Common myeloid progenitor, CD34-positive (primary cell): ENCODE results near the gene SEC24C.

Source experiments
- CTCF ChIA-PET: fragments of 350-600 bp; sonication (Branson Sonifier 250); formaldehyde crosslinking; loops from one replicate; lab custom pipeline; 2021; ENCODE audit warnings: antibody characterized with exemption; lab: Charles Lee
- POLR2A ChIA-PET: fragments of 350-600 bp; sonication (Branson Sonifier 250); formaldehyde crosslinking; loops from one replicate; lab custom pipeline; 2021; ENCODE audit warnings: antibody characterized with exemption; lab: Charles Lee
- DNase-seq, 3 donors: peaks; one replicate each; pipeline versions ENCODE4 v3.0.0 to v3.0.0-alpha.2; 2013
- H3K27ac ChIP-seq, 2 experiments: 1 replicate in 1 of 2; 2 replicates in 1 of 2; pipeline ENCODE4 v1.7.0; 2013; ENCODE audit warnings: inconsistent platforms in 2 of 2, low read length in 2 of 2, mild to moderate bottlenecking in 2 of 2, low read depth in 1 of 2, moderate library complexity in 1 of 2; ENCODE audit not compliant: severe bottlenecking in 2 of 2, insufficient read depth in 1 of 2, poor library complexity in 1 of 2
- H3K27me3 ChIP-seq, 5 experiments: replicated peaks in 2 of 5; 1 replicate in 3 of 5; 2 replicates in 2 of 5; pipeline versions ENCODE4 v1.6.1 to v1.7.0; 2013; ENCODE audit warnings: low read length in 4 of 5, mild to moderate bottlenecking in 2 of 5, moderate library complexity in 2 of 5, inconsistent platforms in 1 of 5; ENCODE audit not compliant: insufficient read depth in 5 of 5, control insufficient read depth in 4 of 5
- H3K36me3 ChIP-seq, 4 experiments: 1 replicate in 2 of 4; 2 replicates in 2 of 4; pipeline versions ENCODE4 v1.6.1 to v1.7.0; 2013; ENCODE audit warnings: low read length in 3 of 4, control low read depth in 1 of 4, mild to moderate bottlenecking in 1 of 4; ENCODE audit not compliant: control insufficient read depth in 4 of 4, insufficient read depth in 4 of 4
- H3K4me1 ChIP-seq, 4 experiments: 1 replicate in 3 of 4; 2 replicates in 1 of 4; pipeline versions ENCODE4 v1.6.1 to v1.7.1; 2013; ENCODE audit warnings: low read length in 3 of 4, mild to moderate bottlenecking in 3 of 4, control low read depth in 1 of 4, inconsistent platforms in 1 of 4, moderate library complexity in 1 of 4; ENCODE audit not compliant: control insufficient read depth in 4 of 4, insufficient read depth in 4 of 4; ENCODE audit errors: control extremely low read depth in 1 of 4
- H3K4me3 ChIP-seq, 7 experiments: 1 replicate in 4 of 7; 2 replicates in 3 of 7; pipeline versions ENCODE4 v1.5.1 to v1.7.0; 2013; ENCODE audit warnings: mild to moderate bottlenecking in 7 of 7, low read length in 6 of 7, moderate library complexity in 6 of 7, inconsistent platforms in 2 of 7, low read depth in 2 of 7, control low read depth in 1 of 7; ENCODE audit not compliant: insufficient read depth in 4 of 7, control insufficient read depth in 1 of 7; ENCODE audit errors: extremely low read depth in 1 of 7
- H3K9me3 ChIP-seq, 5 experiments: 1 replicate in 4 of 5; 2 replicates in 1 of 5; pipeline versions ENCODE4 v1.6.1 to v1.7.1; 2013; ENCODE audit warnings: low read length in 4 of 5, mild to moderate bottlenecking in 2 of 5, inconsistent platforms in 1 of 5, low read depth in 1 of 5, moderate library complexity in 1 of 5; ENCODE audit not compliant: control insufficient read depth in 4 of 5, insufficient read depth in 2 of 5; ENCODE audit errors: control extremely low read depth in 1 of 5
- WGBS: methylation state at CpG from one replicate; pipeline ENCODE4 v1.1.5; 2013; ENCODE audit not compliant: insufficient coverage; 5-methylcytosine and 5-hydroxymethylcytosine counted together

SEC24C gene

DNA sequence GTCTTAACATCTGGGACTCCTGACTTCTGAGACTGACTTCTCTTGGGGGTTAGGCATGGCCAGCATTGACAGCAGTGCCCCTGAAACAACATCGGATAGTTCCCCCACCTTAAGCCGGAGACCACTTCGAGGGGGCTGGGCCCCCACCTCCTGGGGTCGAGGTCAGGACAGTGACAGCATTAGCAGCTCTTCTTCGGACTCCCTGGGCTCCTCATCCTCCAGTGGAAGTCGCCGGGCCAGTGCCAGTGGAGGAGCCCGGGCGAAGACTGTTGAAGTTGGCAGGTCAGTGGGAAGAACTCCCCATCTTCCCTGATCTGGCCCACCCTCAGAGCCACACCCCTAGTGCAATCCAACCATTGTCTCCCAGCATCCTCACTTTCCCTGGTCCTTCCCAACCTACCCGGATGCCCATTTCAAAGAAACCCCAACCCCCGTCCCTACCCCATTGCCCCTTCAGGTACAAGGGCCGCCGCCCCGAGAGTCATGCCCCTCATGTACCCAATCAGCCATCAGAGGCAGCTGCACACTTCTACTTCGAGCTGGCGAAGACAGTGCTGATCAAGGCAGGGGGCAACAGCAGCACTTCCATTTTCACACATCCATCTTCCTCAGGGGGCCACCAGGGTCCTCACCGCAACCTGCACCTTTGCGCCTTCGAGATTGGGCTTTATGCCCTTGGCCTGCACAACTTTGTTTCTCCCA lies 53.3 kb downstream of the SEC24C start:
- POLR2A ChIA-PET = interaction anchor here (2.0 kb wide), 1 partner anchor 12 kb away, joined by 7 read pairs; no protein-coding TSS in a partner anchor
- CTCF ChIA-PET = no interaction called here
- no peaks in the 10 kb centered on the region for H3K9me3 ChIP-seq
- no peaks in the 10 kb centered on the region for H3K27me3 ChIP-seq
- H3K36me3 ChIP-seq = peaks cover 16 to 91% (median 72%) of the 10 kb centered on the region in 4 experiments
- H3K4me1 ChIP-seq = no peaks in the 10 kb centered on the region
- no peak overlapping the region for H3K4me3 ChIP-seq
- WGBS = 95% methylated on average over 10 of the region's 19 CpGs
- no peak overlapping the region for H3K27ac ChIP-seq
- DNase-seq = no peak

DNA sequence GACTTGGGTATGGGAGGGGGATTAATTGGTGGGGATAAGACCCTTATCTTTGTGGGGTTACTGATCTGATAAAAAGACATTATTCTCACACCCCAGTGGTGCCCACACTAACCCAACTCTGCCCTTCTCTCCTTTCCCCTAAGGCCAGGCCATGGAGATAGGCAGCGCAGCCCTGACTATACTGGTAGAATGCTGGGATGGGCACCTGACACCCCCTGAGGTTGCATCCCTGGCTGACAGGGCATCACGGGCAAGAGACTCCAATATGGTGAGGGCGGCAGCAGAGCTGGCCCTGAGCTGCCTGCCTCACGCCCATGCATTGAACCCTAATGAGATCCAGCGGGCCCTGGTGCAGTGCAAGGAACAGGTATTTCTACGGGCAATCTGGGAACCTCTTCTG lies 53.9 kb downstream of the SEC24C start:
- Histone ChIP-seq H3K4me1 (no peaks in the 10 kb centered on the region), H3K4me3 (no peak overlapping the region), H3K27me3 (no peaks in the 10 kb centered on the region), H3K9me3 (no peaks in the 10 kb centered on the region), H3K36me3 (peaks cover 22 to 91% (median 73%) of the 10 kb centered on the region in 4 experiments), H3K27ac (no peak overlapping the region)
- ChIA-PET POLR2A (interaction anchor here (2.0 kb wide), 1 partner anchor 11 kb away, joined by 7 read pairs; no protein-coding TSS in a partner anchor), CTCF (interaction anchor here (1.6 kb wide), 1 partner anchor 21 kb away, joined by 3 read pairs; no protein-coding TSS in a partner anchor)
- WGBS = 95% methylated on average over 5 of the region's 6 CpGs
- DNase-seq = no peak

DNA sequence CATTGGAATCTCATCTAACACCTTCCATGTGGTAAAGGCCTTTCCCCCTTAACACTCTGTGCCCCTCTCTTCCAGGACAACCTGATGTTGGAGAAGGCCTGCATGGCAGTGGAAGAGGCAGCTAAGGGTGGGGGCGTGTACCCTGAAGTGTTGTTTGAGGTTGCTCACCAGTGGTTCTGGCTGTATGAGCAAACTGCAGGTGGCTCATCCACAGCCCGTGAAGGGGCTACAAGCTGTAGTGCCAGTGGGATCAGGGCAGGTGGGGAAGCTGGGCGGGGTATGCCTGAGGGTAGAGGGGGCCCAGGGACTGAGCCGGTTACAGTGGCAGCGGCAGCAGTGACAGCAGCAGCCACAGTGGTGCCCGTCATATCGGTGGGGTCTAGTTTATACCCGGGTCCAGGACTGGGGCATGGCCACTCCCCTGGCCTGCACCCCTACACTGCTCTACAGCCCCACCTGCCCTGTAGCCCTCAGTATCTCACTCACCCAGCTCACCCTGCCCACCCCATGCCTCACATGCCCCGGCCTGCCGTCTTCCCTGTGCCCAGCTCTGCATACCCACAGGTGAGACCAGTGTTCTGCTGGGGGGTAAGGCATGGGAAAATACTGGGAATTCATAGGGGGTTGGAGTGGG lies 54.9 kb downstream of the SEC24C start:
- Histone ChIP-seq H3K27ac (no peak overlapping the region), H3K4me3 (no peak overlapping the region), H3K27me3 (no peaks in the 10 kb centered on the region), H3K36me3 (peaks cover 24 to 91% (median 74%) of the 10 kb centered on the region in 4 experiments), H3K9me3 (no peaks in the 10 kb centered on the region), H3K4me1 (no peaks in the 10 kb centered on the region)
- ChIA-PET POLR2A (interaction anchor here (2.0 kb wide), 1 partner anchor 10 kb away, joined by 7 read pairs; no protein-coding TSS in a partner anchor), CTCF (interaction anchor here (1.5 to 1.6 kb wide), 2 partner anchors 10 to 20 kb away, joined by 3 read pairs; no protein-coding TSS in a partner anchor)
- WGBS = 96% methylated on average over 8 of the region's 10 CpGs
- DNase-seq = no peak

DNA sequence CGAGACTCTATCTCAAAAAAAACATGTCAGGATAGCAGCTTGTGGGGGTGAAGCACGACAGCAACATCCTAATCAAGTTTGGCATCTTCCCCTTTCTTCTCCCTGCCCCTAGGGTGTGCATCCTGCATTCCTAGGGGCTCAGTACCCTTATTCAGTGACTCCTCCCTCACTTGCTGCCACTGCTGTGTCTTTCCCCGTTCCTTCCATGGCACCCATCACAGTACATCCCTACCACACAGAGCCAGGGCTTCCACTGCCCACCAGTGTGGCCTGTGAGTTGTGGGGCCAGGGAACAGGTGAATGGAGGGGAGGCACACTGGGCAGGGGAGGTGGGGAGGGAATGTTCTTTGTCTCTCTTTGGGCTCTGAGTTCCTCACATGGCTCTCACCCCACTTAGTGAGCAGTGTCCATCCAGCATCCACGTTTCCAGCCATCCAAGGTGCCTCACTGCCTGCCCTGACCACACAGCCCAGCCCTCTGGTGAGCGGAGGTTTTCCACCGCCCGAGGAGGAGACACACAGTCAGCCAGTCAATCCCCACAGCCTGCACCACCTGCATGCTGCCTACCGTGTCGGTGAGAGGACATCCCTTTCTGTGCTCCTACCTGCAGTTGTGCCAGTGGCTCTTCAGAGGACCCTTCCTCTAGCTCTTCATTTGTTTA lies 55.9 kb downstream of the SEC24C start:
- H3K4me3 ChIP-seq = no peak overlapping the region
- peaks cover 21 to 86% (median 70%) of the 10 kb centered on the region in 4 experiments for H3K36me3 ChIP-seq
- no peak overlapping the region for H3K27ac ChIP-seq
- CTCF ChIA-PET = interaction anchor here (1.5 to 1.6 kb wide), 3 partner anchors 9 to 19 kb away, joined by 3 to 5 read pairs (median 3); no protein-coding TSS in a partner anchor
- H3K27me3 ChIP-seq = no peaks in the 10 kb centered on the region
- no peak for DNase-seq
- POLR2A ChIA-PET = interaction anchor here (2.0 kb wide), 1 partner anchor 9 kb away, joined by 7 read pairs; no protein-coding TSS in a partner anchor
- no peaks in the 10 kb centered on the region for H3K9me3 ChIP-seq
- H3K4me1 ChIP-seq = no peaks in the 10 kb centered on the region
- WGBS = 86% methylated on average over 7 of the region's 9 CpGs

DNA sequence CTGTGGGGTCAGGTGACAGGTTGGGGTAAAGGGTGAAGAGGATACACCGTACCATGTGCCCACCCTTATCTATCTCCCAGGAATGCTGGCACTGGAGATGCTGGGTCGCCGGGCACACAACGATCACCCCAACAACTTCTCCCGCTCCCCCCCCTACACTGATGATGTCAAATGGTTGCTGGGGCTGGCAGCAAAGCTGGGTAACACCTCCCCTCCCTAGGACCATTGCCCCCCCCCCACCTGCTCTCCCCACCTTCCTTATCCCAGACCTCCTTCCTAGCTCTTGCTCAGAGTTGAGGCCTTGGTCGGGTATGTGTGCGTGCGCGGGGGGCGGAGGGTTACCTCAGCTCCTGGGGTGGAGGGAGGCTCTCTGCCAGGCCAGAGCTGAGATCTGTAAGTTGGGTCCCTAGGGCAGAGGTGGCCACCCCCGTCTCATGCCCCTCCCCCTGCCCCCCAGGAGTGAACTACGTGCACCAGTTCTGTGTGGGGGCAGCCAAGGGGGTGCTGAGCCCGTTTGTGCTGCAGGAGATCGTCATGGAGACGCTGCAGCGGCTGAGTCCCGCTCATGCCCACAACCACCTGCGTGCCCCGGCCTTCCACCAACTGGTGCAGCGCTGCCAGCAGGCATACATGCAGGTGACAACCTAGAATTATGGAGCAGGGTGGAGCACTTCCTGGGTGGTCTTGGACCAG lies 56.5 kb downstream of the SEC24C start:
- no peaks in the 10 kb centered on the region for H3K9me3 ChIP-seq
- ChIA-PET CTCF (interaction anchor here (1.5 kb wide), 2 partner anchors 8 to 12 kb away, joined by 3 to 5 read pairs; no protein-coding TSS in a partner anchor), POLR2A (interaction anchor here (1.1 to 1.8 kb wide), 2 partner anchors 14 to 15 kb away, joined by 3 to 4 read pairs; no protein-coding TSS in a partner anchor)
- DNase-seq = no peak
- no peaks in the 10 kb centered on the region for H3K27me3 ChIP-seq
- H3K4me3 ChIP-seq = no peak overlapping the region
- H3K27ac ChIP-seq = no peak overlapping the region
- no peaks in the 10 kb centered on the region for H3K4me1 ChIP-seq
- peaks cover 18 to 84% (median 68%) of the 10 kb centered on the region in 4 experiments for H3K36me3 ChIP-seq
- WGBS = 89% methylated on average over 11 of the region's 20 CpGs

DNA sequence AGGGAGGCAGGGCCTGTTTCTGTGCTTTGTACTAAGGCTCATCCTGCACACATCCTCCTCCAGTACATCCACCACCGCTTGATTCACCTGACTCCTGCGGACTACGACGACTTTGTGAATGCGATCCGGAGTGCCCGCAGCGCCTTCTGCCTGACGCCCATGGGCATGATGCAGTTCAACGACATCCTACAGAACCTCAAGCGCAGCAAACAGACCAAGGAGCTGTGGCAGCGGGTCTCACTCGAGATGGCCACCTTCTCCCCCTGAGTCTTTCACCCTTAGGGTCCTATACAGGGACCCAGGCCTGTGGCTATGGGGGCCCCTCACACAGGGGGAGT lies 57.0 kb downstream of the SEC24C start:
- Histone ChIP-seq H3K36me3 (peaks cover 21 to 89% (median 71%) of the 10 kb centered on the region in 4 experiments), H3K27me3 (no peaks in the 10 kb centered on the region), H3K4me1 (no peaks in the 10 kb centered on the region), H3K27ac (no peak overlapping the region), H3K9me3 (no peaks in the 10 kb centered on the region), H3K4me3 (no peak overlapping the region)
- ChIA-PET POLR2A (interaction anchor here (1.1 to 1.8 kb wide), 2 partner anchors 15 kb away, joined by 3 to 4 read pairs; no protein-coding TSS in a partner anchor), CTCF (interaction anchor here (1.3 to 1.5 kb wide), 2 partner anchors 9 to 13 kb away, joined by 3 to 5 read pairs; no protein-coding TSS in a partner anchor)
- 97% methylated on average over 11 of the region's 13 CpGs for WGBS
- no peak for DNase-seq
